HG03354 (cell line): Measurements from ENCODE around the gene LRCOL1.

ENCODE experiments used
- ATAC-seq: cut with Tn5 transposase; IDR thresholded peaks from one replicate; pipeline ENCODE4 v1.9.1; 2021; ENCODE audit warnings: mild to moderate bottlenecking; ENCODE audit not compliant: unreplicated experiment, poor library complexity, severe bottlenecking

Gene LRCOL1

GRCh38 chr12:132620899-132621656, 10.7 kb upstream of the LRCOL1 start:
- ATAC-seq, result no peak

GRCh38 chr12:132620113-132620898, 9.9 kb upstream of the LRCOL1 start:
- no peak for ATAC-seq

- ATAC-seq, result no peak
Measured at GRCh38 chr12:132619386-132620112, 9.2 kb upstream of the LRCOL1 start.

GRCh38 chr12:132619071-132619385, 8.6 kb upstream of the LRCOL1 start:
- no peak for ATAC-seq

GRCh38 chr12:132618683-132619043, 8.3 kb upstream of the LRCOL1 start, which contains the start of gene P2RX2:
TSS of gene P2RX2 (plus strand) at chr12:132618776. CDS start at chr12:132618817, 41 bp downstream.
- ATAC-seq, result no peak

- no peak for ATAC-seq
Measured at GRCh38 chr12:132617822-132618682, 7.7 kb upstream of the LRCOL1 start.

GRCh38 chr12:132617135-132617701, 6.8 kb upstream of the LRCOL1 start:
- ATAC-seq, result no peak

GRCh38 chr12:132615579-132616038, 5.2 kb upstream of the LRCOL1 start:
- no peak for ATAC-seq

GRCh38 chr12:132614861-132615578, 4.6 kb upstream of the LRCOL1 start:
- ATAC-seq, result peak; percentile 78

DNA sequence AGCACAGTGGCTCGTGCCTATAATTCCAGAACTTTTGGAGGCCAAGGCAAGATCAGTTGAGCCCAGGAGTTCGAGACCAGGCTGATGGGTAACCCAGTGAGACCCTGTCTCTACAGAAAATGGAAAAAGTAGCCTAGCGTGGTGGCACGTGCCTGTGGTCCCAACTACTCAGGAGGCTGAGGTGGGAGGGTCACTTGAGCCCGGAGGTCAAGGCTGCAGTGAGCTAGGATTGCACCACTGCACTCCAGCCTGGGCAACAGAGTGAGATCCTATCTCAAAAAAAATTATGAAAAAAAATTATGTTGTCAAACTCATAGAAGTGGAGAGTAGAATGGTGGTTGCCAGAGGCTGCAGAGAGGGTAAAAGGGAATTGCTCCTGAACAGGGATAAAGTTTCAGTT, 3.6 kb upstream of the LRCOL1 start:
- ATAC-seq, result no peak

- ATAC-seq, result no peak
Measured at GRCh38 chr12:132611620-132612019, 1.2 kb upstream of the LRCOL1 start.

- no peak for ATAC-seq
Measured at GRCh38 chr12:132610866-132611602, 652 bp upstream of the LRCOL1 start.

- ATAC-seq, result no peak
Measured at GRCh38 chr12:132608231-132609171, 1.9 kb downstream of the LRCOL1 start.

DNA sequence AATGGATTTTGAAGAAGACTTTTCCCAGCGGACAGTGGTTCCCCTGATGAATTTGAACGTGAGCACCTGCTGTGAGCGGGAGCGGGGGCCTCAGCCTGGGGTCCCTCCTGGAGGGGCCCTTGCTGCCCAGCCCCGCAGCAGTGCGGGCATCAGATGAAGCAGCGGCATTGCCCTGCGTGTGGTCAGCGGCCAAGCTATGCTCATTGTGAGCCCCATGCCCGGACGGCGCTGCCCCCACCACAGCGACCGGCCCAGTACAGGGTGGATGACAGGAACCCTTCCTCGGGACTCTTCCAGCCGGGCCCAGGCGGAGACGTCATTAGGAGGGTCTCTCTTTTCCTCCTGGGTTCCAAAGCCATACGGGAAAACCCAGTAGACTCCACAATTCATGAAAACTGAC, 3.5 kb downstream of the LRCOL1 start:
- no peak for ATAC-seq

GRCh38 chr12:132606466-132606865, 3.9 kb downstream of the LRCOL1 start:
- no peak for ATAC-seq

- no peak for ATAC-seq
Measured at GRCh38 chr12:132605892-132606291, 4.5 kb downstream of the LRCOL1 start.
